ENCODE results near the gene KCNQ2.
A peak's percentile ranks its signal among the peaks of the same experiment; 100 is the strongest.

Gene KCNQ2

DNA sequence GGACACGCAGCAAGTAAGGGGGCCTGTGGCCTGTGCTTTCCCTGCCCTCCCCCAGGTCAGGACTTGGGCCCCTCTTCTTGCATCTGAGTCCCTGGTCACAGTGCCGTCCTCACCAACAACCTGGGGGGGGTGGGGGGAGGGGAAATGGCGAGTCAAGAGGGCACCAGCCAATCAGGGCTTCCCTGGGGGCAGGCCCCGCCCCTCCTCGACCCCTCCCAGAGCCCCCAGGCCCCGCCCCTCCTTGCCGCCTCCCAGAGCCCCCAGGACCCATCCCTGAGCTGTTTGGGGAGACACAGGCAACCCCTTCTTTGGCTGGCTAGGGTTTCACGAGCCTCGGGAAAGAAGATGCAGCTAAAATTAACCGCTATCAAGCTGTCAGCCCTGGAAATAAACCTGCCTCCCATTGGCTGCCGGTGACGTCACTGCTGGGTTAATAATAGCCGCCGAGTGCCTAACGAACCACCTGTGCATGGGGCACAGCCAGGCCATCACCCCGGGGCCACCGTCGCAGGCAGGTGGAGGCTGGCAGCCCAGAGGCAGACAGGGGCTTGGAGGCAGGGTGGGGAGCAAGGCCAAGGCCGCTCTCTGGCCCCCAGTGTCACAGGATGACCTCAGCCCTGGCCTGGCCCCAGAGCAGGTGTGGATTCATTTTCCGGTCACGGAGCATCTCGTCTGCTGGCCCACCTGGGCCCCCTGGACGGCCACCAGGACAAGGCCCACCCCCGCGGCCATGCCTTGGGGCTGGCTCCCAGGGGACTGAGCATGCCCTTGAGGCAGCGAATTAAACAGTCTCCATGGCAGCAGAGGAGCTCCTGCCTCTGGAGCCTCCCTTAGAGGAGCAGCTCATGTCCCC lies 29.6 kb upstream of the KCNQ2 start:
- DNase-seq, result no peak

DNA sequence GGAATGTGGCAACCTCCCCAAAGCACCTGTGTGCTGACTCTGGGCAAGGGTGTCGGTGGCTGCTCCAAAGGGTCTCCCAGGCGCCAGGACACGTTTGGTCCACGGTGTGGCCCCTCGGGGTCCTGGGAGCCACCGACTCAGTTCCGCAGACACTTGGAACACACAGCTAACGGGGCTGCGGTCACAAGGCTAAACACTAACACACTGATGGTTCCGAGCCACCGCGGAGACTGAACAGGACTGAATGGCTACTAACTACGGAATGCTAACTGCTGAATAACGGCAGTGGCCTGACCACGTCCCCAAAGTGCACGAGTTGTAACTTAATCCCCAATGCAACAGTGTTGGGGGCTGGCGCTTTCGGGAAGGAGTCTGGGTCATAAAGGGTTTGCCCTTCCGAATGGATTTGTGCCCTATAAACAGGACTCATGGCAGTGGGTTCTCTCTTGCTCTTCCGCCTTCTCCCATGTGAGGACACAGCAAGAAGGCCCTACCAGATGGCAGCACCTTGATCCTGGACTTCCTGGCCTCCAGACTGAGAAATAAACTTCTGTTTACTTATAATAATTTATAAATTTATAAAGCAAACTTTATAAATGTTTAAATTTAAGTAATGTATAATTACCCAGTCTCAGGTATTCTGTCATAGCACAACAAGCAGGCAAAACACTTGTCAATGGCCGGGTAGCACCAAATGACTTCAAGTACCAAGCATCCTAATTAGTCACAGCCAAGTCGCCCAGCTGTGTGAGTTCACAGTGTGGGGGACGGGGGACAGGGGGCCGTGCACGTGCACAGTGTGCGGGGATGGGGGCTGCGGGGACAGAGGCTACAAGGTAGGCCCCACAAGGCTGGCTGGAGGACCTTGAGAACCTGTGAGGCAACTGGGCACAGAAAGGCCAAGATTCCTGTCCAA lies 28.7 kb upstream of the KCNQ2 start:
- DNase-seq, result no peak

DNA sequence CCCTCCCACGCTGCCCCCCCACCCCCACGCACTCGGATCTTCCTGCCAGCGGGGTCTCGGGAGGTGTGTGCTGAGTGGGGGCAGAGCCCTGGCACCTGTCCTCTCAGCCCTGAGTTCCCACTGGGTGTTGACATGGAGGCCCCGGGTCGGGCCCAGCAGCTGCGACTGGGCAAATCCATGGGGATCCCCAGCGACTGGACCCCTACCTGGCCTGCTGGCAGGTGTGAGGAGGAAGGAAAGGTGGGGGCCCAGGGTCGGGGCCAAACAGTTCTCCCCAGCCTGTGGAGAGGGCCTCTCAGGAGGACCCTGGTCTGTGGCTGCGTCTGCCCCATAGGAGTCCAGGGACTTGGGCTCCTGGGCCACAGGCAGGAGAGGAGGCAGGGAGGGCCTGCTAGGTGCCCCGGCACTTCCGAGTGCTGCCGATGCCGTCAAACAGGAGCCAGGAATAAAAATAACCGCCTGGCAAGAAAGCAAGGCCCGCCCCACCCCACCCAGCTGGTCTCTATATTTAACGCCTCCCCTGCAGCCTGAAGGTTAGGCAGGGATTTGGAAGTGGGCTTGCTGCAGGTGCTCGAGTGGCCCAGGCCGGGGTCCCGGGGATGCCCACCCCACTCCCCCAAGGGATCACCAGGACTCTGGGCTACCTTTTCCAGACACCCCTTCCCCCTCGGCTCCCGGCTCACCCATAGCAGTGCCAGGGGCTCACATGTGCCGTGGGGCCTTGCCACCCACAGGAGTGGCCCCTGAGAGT lies 27.9 kb upstream of the KCNQ2 start:
- DNase-seq, result no peak

DNA sequence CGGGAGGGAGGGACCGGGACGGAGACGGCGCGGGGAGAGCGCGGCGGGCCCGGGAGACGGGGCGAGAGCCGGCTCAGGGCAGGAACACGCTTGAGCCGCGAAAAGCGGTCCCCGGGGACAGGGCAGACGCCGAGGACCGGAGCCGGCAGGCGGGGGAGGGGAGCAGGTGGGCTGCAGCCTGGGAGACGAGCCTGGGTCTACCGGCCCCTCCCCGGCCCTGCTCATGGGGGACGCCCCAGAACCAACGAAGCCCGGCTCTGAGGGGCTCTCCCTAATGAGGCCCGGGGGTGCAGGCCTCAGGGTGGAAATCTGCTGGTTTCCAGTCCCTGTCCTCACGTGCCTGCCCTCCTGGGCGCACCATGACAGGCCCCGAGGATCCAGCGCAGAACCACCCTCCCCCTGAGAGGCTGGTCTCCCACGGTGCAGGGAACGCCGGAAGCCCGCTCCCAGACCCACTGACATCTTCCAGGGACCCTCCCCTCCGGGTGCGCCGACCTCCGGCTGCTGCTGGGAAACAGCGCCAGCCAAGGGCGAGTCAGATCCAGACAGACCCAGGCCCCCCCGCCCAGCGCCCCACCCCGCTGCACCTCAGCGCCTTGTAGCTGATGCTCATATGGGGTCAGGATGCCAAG lies 27.0 kb upstream of the KCNQ2 start:
- no peak for DNase-seq

DNA sequence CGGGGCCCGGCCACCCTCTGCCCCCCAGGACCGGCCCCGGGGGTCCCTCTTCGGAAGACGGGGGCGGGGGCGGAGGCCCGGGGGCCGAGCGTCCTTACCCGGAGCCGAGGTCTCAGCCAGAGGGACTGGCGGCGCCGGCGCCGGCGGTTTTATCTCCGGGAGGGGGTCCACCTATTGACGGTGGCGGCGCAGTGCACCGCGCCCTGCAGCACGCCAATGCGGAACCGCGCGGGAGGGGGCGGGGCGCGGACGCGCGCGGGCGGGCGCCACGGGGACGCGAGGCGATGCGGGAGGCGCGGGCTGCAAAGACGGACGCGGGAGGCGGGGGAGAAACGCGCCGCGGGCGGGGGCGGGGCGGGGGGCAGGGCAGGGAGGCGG lies 26.5 kb upstream of the KCNQ2 start, which contains the start of gene EEF1A2:
EEF1A2 (minus strand) TSS at position 124 of the 378 bp plus-strand sequence. CDS start 1,320 bp downstream, outside the sequence.
- DNase-seq, result peak; percentile 22 to 61 (median 51)

DNA sequence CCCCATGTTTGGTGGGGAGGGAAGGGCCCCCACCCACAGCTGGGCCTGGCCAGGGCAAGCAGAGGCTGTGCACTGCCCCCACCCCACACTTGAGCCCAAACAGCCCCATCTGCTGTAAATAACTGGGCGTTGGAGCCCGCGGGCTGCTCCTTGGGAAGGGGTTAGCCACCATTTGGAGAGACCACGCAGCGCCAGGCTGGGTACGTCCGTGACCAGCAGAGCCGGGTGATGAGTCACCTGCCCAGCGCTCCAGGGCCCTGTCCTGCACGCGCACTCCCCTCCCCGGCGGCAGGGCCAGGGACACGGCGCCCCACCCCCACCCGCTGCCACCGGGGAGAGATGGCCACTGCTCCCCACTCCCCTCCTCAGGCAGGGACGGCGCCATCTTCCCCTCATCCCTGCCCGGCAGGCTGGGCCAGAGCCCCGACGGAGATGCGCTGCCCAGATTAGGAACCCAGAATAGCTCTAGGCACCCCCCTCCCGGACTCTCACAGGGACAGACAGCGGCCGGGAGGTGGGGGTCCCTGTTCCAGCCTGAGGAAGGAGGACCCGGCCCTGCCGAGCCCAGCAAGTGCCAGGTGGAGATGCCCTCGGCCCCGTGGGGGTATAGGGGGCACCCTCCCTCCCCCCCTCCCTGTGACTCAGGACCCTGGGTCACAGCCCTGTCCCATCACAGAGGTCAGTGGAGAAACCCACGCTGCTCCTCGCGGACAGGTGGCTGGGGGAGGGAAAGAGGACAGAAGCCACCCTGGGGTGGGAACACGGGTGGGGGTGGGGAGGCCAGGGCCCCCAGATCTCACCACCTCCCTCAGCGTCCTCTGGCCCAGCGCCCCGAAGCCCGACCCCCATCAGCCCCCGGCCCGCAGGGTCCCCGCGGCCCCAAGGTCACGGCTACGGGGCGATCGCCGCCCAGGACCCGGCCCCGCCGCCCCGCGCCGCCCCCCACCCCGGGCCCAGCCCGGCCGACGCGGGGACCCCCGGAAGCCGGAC lies 25.8 kb upstream of the KCNQ2 start:
- DNase-seq, result peak in 1 of 6 experiments; percentile 7

DNA sequence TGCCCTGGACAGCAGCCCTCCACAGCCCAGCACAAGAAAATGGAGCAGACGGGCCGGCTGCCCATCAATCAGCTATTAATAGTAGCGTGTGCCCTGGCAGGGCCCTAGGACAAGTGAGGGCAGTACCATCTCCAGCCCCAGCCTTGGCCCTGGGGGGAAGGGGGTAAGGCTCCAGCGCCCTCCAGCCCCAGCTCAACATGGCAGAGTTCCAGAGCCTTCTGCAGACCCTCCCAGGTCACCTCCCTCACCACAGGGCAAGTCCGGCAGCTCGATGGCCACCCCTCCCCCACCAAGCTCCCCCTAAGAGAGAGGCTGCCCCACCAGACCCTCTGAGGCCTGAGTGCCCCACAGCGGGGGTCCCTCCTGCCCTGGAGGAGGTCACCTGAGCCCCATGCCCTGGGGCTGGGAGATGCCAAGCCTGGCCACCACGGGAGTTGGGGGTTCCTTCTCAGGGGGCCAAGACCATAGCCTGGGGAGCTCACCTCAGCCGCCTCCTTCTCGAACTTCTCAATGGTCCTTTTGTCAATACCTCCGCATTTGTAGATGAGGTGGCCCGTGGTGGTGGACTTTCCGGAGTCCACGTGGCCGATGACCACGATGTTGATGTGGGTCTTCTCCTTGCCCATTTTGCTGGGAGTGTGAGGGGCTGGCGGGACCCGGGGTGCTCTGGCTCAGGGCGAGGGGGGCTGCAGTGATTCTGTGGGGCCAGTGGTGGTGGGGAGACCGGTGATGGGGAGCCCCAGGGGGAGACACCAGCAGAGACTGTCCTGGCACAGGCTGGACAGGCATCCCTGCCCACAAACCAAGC lies 24.9 kb upstream of the KCNQ2 start:
- no peak for DNase-seq

DNA sequence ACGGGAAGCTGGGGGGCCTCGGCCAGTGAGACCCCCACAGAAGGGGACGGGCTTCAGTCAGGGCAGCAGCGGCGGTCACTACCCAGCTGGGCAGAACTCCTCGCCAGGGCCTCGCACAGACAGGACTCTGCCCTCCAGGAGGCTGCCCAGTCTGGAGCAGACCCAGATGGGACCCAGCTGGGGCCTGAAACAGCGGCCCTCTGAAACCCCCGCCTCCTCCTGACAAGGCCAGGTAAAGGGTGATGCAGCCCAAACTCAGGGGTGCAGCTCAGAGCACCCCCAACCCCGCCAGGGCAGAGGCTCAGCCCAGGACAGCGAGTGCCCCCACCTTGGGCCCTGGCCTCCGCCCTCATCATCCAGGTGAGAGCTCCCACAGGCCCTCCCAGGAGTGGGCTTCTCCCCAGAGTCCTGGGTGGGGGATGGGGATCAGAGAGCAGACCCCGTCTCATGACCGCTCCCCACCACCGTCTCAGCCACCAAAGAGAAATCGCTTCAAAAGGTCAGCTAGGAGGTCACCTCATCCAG lies 24.2 kb upstream of the KCNQ2 start:
- DNase-seq, result no peak

DNA sequence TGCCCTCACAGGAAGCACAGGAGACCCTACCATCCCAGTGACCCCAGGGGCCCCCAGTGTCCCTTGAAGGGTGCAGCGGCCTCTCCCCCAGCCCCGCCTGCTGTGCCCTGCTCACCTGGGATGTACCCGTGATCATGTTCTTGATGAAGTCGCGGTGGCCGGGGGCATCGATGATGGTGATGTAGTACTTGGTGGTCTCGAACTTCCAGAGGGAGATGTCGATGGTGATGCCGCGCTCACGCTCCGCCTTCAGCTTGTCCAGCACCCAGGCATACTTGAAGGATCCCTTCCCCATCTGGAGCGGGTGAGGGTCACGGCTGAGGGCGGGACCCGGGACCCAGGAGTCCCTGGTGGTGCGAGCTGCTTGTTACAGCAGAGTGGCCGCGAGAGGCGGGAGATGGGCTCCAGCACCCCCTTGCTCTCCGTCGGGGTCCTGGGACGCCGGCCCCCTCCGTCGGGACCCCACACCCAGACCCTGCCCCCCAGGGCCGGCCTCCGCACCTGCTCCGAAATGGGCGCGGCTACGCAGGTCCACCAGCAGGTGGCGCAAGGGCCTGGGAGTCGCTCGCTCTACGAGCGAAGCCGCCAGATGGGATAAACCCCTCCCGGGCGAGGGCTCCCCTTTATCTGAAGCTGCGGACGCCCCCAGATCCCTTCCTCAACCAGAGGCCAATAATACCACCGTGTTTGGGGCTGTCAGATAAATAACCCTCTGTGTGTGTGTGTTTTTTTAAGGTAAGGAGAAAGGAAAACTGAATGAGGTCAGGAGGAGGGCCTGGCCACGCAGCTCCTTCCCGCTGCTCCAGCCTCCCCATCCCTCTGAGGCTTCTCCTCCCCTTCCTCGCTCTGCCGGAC lies 23.5 kb upstream of the KCNQ2 start:
- DNase-seq, result peak; percentile 39 to 76 (median 68)

DNA sequence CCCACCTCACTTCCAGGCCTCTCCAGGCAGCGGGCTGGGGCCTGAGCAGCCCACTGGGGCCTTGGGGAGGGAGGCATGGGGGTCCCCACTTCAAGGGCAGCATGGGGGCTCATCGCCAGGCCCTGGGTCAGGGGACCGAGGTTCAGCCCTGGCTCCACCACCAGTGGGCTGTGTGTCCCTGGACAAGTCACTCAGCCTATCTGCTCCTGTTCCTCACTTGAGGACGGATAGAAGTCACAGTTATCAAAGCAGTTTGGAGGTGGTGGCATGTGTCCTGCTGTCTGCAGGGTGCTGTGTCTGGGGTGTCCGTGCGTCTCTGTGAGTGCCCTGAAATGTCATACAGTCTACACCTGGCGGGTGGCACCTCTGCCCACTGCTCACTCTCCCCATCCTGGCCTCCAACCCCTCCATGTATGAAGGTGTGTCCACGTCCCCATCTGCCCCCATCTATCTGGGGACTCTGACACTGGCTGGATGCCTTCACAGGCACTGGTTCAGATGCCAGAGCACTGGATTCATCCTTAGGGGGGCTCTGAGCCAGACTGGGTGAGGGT lies 22.8 kb upstream of the KCNQ2 start:
- no peak for DNase-seq

DNA sequence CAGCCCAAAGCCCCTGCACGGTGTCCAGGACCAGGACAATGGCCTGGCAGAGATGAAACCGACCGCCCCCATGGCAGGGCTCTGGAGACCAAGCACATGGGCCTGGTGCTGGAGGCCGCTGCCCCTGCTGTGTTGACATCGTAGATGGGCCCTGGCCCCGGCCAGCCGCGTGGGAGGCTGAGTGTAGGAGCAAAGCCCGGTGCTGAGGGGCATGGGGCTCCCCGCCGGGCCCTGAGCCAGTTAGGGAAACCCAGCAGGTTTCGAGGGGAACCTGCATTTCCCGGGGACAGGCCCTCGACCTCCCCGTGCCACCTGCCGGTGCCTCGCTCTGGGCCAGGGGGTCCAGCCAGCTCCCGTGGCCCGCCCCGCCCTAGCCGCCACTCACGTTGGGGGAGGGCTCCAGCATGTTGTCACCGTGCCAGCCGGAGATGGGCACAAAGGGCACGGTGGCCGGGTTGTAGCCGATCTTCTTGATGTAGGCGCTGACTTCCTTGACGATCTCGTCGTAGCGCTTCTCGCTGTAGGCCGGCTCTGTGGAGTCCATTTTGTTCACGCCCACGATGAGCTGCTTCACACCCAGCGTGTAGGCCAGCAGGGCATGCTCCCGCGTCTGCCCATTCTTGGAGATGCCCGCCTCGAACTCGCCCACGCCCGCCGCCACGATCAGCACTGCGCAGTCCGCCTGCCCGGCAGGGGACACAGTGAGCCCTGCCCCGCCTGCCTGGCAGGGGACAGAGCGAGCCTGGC lies 22.1 kb upstream of the KCNQ2 start:
- DNase-seq, result no peak

DNA sequence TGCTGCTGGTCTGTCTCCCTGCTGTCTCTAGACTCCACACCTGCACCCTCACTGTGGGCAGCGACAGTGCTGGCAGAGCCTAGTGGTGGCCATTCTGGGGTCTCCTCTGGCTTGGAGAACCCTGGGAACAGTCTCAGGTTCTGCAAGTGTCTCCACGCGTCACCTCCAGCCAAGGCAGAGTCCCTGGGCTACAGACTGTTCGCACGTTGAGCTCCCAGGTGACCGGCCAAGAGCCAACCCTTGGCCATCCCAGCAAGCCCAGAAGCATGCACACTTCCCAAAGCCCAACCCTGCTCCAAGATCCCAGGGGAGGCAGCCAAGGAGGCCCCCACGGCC lies 21.6 kb upstream of the KCNQ2 start:
- no peak for DNase-seq

DNA sequence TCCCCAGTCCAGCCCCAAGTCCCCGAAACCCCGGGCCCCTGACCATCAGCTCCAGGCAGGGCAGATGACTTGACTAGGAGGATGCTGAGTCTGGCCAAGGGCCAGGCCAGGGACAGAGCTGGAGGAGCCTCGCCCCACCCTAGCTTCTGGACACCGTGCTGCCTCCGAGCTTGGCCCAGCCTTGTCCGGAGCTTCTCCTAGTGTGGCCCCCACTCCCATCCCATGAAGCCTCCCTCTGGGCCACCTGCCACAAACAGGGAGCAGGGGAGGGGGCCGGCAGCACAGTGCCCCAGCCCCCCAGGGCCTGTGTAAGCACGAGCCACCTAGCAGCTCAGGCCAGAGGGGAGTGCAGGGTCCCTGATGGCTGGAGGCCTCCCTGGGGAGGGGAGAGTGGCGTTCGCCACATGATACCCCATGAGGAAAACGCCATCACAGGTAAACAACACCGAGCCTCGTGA lies 21.1 kb upstream of the KCNQ2 start:
- DNase-seq, result no peak

DNA sequence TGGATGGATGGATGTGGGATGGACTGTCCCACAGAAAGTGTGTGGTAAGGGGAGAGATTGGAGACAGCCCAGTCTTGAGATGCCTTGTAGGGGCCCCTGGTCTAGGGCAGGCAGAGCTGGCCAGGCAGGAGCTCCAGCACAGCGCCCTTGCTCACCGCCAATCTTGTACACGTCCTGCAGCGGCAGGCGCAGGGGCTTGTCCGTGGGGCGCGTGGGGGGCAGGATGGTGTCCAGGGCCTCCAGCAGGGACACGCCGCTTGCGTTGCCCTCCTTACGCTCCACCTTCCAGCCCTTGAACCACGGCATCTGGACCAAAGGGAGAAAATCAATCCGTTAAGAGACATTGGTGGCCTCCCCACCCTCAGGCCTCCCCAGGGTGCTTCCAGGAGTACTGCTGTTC lies 20.5 kb upstream of the KCNQ2 start:
- DNase-seq, result no peak

DNA sequence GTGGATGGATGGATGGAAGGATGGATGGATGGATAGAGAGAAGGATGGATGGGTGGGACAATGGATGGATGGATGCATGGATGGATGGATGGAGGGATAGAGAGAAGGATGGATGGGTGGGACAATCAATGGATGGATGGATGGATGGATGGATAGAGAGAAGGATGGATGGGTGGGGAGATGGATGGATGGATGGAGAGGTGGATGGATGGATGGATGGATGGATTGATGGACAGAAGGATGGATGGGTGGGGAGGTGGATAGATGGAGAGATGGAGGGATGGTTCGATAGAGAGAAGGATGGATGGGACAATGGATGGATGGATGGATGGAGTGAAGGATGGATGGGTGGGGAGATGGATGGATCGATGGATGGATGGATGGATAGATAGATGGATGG lies 20.1 kb upstream of the KCNQ2 start:
- DNase-seq, result no peak

DNA sequence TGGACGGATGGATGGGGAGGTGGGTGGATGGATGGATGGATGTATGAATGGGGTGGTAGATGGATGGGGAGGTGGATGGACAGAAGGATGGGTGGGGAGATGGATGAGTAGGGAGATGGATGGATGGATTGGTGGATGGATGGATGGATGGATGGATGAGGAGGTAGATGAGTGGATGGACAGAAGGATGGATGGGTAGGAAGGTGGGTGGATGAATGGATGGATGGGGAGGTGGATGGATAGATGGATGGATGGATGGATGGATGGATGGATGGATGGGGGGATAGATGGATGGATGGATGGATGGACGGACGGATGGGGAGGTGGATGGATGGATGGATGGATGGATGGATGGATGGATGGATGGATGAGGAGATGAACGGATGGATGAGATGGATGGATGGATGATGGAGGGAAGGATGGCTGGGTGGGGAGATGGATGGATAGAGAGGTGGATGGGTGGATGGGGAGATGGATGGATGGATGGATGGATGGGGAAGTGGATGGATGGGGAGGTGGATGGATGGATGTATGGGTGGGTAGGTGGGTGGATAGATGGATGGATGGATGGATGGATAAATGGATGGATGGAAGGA lies 19.3 kb upstream of the KCNQ2 start:
- no peak for DNase-seq

DNA sequence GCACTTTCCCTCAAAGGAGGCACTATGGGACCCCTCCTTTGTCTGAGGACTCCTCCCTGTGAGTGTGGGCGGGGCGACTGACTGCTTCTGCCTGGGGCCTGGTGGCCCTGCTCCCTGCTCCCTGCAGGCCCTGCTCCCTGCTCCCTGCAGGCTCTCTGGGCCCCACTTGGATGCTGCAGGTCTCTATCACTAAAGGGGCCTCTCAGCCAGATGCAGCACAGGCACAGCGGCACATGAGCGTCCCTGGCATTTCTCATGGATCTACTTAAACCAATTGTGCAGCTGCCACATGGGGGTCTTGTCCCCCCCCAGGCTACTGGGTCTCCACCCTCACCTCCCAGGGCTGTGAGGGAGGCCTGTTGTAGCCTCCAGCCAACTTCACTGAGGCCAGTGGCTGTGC lies 18.6 kb upstream of the KCNQ2 start:
- no peak for DNase-seq

DNA sequence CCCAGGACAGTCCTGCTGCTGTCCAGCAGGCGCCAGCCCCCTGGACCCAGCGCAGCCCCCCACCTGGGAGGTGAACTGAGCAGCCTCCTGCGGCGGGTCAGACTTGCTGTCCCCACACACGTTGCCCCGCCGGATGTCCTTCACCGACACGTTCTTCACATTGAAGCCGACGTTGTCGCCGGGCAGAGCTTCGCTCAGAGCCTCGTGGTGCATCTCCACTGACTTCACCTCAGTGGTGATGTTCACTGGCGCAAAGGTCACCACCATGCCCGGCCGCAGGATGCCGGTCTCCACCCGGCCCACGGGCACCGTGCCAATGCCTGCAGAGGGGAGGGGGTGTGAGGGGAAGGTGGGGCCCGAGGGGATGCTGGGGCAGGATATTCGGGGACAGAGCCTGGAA lies 18.0 kb upstream of the KCNQ2 start:
- DNase-seq, result no peak

Data from stimulated activated naive CD4-positive, alpha-beta T cell (primary cell).